Activated T-cell treated with anti-CD3 and anti-CD28 coated beads, Interleukin-2, amount 50 U/mL, for 24 hours (primary cell): ENCODE results near the gene TRIB2.

Experiments used
- DNase-seq: peaks from one replicate; pipeline ENCODE4 v3.0.0-alpha.2; 2020
- H3K27ac Mint-ChIP-seq: 2 replicates; pipeline ENCODE4 v1.8.0; 2020; ENCODE audit warnings: mild to moderate bottlenecking, mixed read lengths
- H3K27me3 Mint-ChIP-seq: 2 replicates; pipeline ENCODE4 v1.8.0; 2020; ENCODE audit warnings: mixed read lengths
- H3K36me3 Mint-ChIP-seq: 2 replicates; pipeline ENCODE4 v1.8.0; 2020; ENCODE audit warnings: low read depth, mixed read lengths
- H3K4me1 Mint-ChIP-seq: 2 replicates; pipeline ENCODE4 v1.8.0; 2020; ENCODE audit warnings: low read depth, mixed read lengths
- H3K4me3 Mint-ChIP-seq: 2 replicates; pipeline ENCODE4 v1.8.0; 2020; ENCODE audit warnings: mild to moderate bottlenecking, moderate library complexity, mixed read lengths
- H3K9me3 Mint-ChIP-seq: 2 replicates; pipeline ENCODE4 v1.8.0; 2020; ENCODE audit warnings: mixed read lengths

TRIB2 gene

GRCh38 chr2:12685956-12686355 lies 30.8 kb upstream of the TRIB2 start:
- Mint-ChIP-seq H3K4me3 (no peak overlapping the region), H3K27ac (no peak overlapping the region), H3K4me1 (peaks cover 8% of the 10 kb centered on the region), H3K27me3 (no peaks in the 10 kb centered on the region), H3K36me3 (no peaks in the 10 kb centered on the region), H3K9me3 (peaks cover 5% of the 10 kb centered on the region)
- no peak for DNase-seq

- Mint-ChIP-seq H3K27ac (no peak overlapping the region), H3K27me3 (no peaks in the 10 kb centered on the region), H3K9me3 (peaks cover 5% of the 10 kb centered on the region), H3K4me1 (peaks cover 8% of the 10 kb centered on the region), H3K36me3 (no peaks in the 10 kb centered on the region), H3K4me3 (no peak overlapping the region)
- no peak for DNase-seq
Measured at GRCh38 chr2:12686708-12687283, 29.9 kb upstream of the TRIB2 start.

GRCh38 chr2:12688091-12688490 lies 28.6 kb upstream of the TRIB2 start:
- no peaks in the 10 kb centered on the region for H3K27me3 Mint-ChIP-seq
- peaks cover 10% of the 10 kb centered on the region for H3K9me3 Mint-ChIP-seq
- no peak for DNase-seq
- no peak overlapping the region for H3K4me3 Mint-ChIP-seq
- H3K36me3 Mint-ChIP-seq = no peaks in the 10 kb centered on the region
- no peak overlapping the region for H3K27ac Mint-ChIP-seq
- peaks cover 9% of the 10 kb centered on the region for H3K4me1 Mint-ChIP-seq

DNA sequence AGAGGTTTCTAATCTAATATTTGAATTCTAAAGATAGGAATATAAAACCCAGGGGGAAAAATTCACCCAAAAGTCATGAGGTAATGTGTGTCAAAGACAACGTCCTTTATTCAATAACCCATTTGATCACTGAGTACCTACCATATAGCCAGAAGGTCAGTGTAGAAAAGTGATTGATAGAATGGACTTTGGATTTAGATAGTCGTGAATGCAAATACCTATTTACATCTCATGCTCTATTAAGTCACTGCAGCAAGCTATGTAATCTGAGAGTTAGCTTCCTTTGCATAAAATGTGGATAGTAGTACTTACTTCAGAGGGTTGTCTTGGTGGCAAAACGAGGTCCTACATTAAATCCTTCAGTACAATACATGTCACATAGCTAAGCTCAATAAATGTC lies 27.8 kb upstream of the TRIB2 start:
- H3K4me3 Mint-ChIP-seq = no peak overlapping the region
- H3K36me3 Mint-ChIP-seq = no peaks in the 10 kb centered on the region
- no peak for DNase-seq
- peaks cover 10% of the 10 kb centered on the region for H3K9me3 Mint-ChIP-seq
- peaks cover 9% of the 10 kb centered on the region for H3K4me1 Mint-ChIP-seq
- H3K27ac Mint-ChIP-seq = no peak overlapping the region
- H3K27me3 Mint-ChIP-seq = no peaks in the 10 kb centered on the region

DNA sequence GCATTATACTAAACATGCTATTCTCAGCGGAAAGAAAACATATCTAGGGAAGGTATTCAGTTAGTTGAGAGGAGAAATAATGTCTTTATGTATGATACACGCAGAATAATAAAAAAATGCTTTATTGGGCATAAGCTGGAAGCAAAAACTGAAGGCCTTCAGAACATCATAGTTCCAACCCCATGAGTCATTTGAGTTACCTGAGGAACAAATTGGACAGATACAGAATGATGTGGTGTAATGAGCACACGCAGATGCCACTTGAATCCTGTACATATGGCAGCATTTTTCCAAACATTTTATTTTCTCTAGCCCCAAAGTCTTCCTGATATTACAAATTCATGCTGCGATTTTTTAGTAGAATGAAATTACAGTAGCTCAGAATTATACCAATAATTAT lies 23.2 kb upstream of the TRIB2 start:
- no peak for DNase-seq
- no peaks in the 10 kb centered on the region for H3K36me3 Mint-ChIP-seq
- no peak overlapping the region for H3K4me3 Mint-ChIP-seq
- H3K27ac Mint-ChIP-seq = no peak overlapping the region
- peaks cover 10% of the 10 kb centered on the region for H3K9me3 Mint-ChIP-seq
- no peaks in the 10 kb centered on the region for H3K27me3 Mint-ChIP-seq
- H3K4me1 Mint-ChIP-seq = peaks cover 12% of the 10 kb centered on the region

GRCh38 chr2:12694990-12695774 lies 21.6 kb upstream of the TRIB2 start:
- Mint-ChIP-seq H3K36me3 (no peaks in the 10 kb centered on the region), H3K9me3 (peaks cover 5% of the 10 kb centered on the region), H3K4me3 (no peak overlapping the region), H3K27me3 (no peaks in the 10 kb centered on the region), H3K4me1 (peaks cover 12% of the 10 kb centered on the region), H3K27ac (no peak overlapping the region)
- no peak for DNase-seq

DNA sequence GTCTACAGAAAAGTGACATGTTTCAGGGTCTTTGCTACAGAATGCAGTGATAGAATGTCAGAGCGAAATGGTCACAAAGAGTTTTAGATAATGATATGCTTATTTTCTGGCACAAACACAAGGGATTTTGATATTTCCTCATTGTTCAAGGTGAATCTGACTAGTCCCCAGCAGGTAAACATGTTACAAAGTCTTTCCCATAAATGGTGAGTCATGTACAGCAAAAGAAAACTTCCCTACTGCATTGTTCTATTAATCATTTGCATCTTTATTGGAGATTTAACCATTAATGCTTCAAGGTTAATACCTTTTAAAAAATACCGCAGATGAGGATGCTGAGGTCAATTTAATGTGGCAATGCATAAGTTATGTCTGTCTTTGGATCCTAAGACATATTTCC lies 19.1 kb upstream of the TRIB2 start:
- peaks cover 31% of the 10 kb centered on the region for H3K4me1 Mint-ChIP-seq
- H3K27ac Mint-ChIP-seq = no peak overlapping the region
- no peak for DNase-seq
- H3K27me3 Mint-ChIP-seq = no peaks in the 10 kb centered on the region
- H3K4me3 Mint-ChIP-seq = no peak overlapping the region
- no peaks in the 10 kb centered on the region for H3K36me3 Mint-ChIP-seq
- H3K9me3 Mint-ChIP-seq = no peaks in the 10 kb centered on the region

GRCh38 chr2:12700989-12701388 lies 15.7 kb upstream of the TRIB2 start:
- Mint-ChIP-seq H3K27me3 (no peaks in the 10 kb centered on the region), H3K4me3 (no peak overlapping the region), H3K27ac (no peak overlapping the region), H3K9me3 (peaks cover 2% of the 10 kb centered on the region), H3K4me1 (peaks cover 50% of the 10 kb centered on the region), H3K36me3 (no peaks in the 10 kb centered on the region)
- DNase-seq = no peak

DNA sequence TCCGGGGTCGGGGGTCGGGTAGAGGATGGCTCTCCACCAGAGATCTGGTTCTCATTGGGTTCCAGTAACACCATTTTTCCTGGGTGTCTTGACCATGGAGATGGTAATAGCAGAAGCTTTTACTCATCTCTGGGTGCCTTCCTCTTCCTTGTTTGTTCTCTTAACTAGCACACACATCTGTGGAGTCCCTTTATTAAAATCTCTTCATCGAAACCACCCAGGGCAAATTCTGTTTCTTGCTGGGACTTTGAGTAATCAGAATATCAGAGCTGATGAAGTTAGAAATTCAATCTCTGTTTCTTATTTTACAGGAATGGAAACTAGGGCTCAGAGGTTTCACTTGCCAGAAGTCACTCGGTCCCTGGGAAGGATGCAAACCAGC lies 15.0 kb upstream of the TRIB2 start:
- peak overlapping the region; percentile 19 for H3K27ac Mint-ChIP-seq
- H3K36me3 Mint-ChIP-seq = no peaks in the 10 kb centered on the region
- H3K9me3 Mint-ChIP-seq = peaks cover 2% of the 10 kb centered on the region
- no peaks in the 10 kb centered on the region for H3K27me3 Mint-ChIP-seq
- H3K4me1 Mint-ChIP-seq = peaks cover 50% of the 10 kb centered on the region
- no peak for DNase-seq
- no peak overlapping the region for H3K4me3 Mint-ChIP-seq

- Mint-ChIP-seq H3K4me1 (peaks cover 47% of the 10 kb centered on the region), H3K27me3 (no peaks in the 10 kb centered on the region), H3K9me3 (peaks cover 2% of the 10 kb centered on the region), H3K36me3 (no peaks in the 10 kb centered on the region), H3K4me3 (no peak overlapping the region), H3K27ac (peak overlapping the region; percentile 73)
- peak; percentile 68 for DNase-seq
Measured at GRCh38 chr2:12702168-12703121, 14.3 kb upstream of the TRIB2 start.

GRCh38 chr2:12704378-12704777 lies 12.4 kb upstream of the TRIB2 start:
- Mint-ChIP-seq H3K4me3 (no peak overlapping the region), H3K9me3 (peaks cover 2% of the 10 kb centered on the region), H3K4me1 (peaks cover 61% of the 10 kb centered on the region), H3K27ac (no peak overlapping the region), H3K36me3 (no peaks in the 10 kb centered on the region), H3K27me3 (no peaks in the 10 kb centered on the region)
- no peak for DNase-seq

DNA sequence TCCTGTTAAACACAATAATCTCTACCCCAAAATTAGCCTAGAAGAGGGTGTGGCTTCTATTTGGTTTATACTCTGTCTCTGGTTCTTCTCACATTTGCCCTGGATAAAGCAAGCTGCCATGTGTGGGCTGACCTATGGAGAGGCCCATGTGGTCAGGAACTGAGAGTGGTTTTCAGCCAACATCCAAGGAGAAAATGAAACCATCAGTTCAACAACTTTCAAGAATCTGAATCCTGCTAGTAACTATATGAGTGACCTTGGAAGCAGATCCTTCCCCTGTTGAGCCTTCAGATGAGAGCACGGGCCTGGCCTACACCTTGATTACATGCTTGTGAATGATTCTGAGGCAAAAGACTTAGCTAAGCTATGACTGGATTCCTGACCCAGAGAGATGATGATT lies 11.5 kb upstream of the TRIB2 start:
- no peak overlapping the region for H3K4me3 Mint-ChIP-seq
- H3K4me1 Mint-ChIP-seq = peaks cover 70% of the 10 kb centered on the region
- no peak overlapping the region for H3K27ac Mint-ChIP-seq
- H3K27me3 Mint-ChIP-seq = no peaks in the 10 kb centered on the region
- peaks cover 2% of the 10 kb centered on the region for H3K9me3 Mint-ChIP-seq
- no peaks in the 10 kb centered on the region for H3K36me3 Mint-ChIP-seq
- no peak for DNase-seq

DNA sequence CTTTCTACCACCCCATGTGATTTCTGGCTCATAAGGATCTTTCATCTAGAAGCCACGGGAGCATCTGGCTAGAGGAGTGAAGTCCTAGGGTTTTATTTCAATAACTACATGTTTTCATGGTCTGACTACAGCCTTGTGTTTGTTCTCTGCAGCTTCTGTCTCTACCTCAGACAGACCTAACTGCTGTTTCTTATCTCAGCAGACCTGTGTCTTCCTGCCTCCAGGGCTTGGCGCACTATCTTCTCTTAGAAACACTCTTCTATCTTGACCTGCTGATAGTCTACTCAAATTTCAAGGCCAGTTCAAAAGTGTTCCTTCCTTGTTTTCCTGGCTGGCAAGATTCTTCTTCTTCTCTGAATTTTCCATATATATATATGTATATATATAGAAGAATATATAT lies 11.0 kb upstream of the TRIB2 start:
- no peak for DNase-seq
- Mint-ChIP-seq H3K4me3 (no peak overlapping the region), H3K9me3 (peaks cover 2% of the 10 kb centered on the region), H3K4me1 (peaks cover 73% of the 10 kb centered on the region), H3K27ac (no peak overlapping the region), H3K36me3 (no peaks in the 10 kb centered on the region), H3K27me3 (no peaks in the 10 kb centered on the region)

GRCh38 chr2:12708508-12709206 lies 8.1 kb upstream of the TRIB2 start:
- no peak for DNase-seq
- no peaks in the 10 kb centered on the region for H3K36me3 Mint-ChIP-seq
- H3K4me1 Mint-ChIP-seq = peaks cover 56% of the 10 kb centered on the region
- H3K27me3 Mint-ChIP-seq = no peaks in the 10 kb centered on the region
- H3K4me3 Mint-ChIP-seq = no peak overlapping the region
- no peak overlapping the region for H3K27ac Mint-ChIP-seq
- H3K9me3 Mint-ChIP-seq = peaks cover 4% of the 10 kb centered on the region
